ENCODE data around the gene PRR14L.
"Not testable (repeated sequence)": the region's sequence is repeated elsewhere in the genome, so short reads cannot be mapped to it uniquely, and the experiment has no call there.

The PRR14L gene

GRCh38 chr22:31661851-31662667, 87.9 kb downstream of the PRR14L start, which contains the start of gene PISD:
Gene PISD, minus strand, starts transcription at chr22:31662215. Its CDS starts 7 bp downstream, at chr22:31662208.
- H3K4me3 ChIP-seq (ENCODE audit: low read length) = peak within 1 kb of the TSS; percentile 89
- H3K9me3 ChIP-seq (replicated peaks; ENCODE audit: insufficient read depth, low read length) = no peaks in the 10 kb centered on the region
- DNase-seq = peak; percentile 99
- peak within 1 kb of the TSS; percentile 73 for H3K9ac ChIP-seq (ENCODE audit: low read length)
- H3F3A ChIP-seq (ENCODE audit: insufficient read depth, low read length) = peaks cover 8% of the 10 kb centered on the region
- H3K4me2 ChIP-seq (ENCODE audit: low read depth, low read length) = peak within 1 kb of the TSS; percentile 95
- no peak for TF ChIP-seq EZH2phosphoT487 (IDR thresholded peaks at IDR 0.05; ENCODE audit: low read length)
- TF ChIP-seq EZH2 (optimal IDR thresholded peaks at IDR 0.05; ENCODE audit: low read depth, low read length) = no peak
- TF ChIP-seq CTCF (IDR thresholded peaks at IDR 0.05; ENCODE audit: low read length) = no peak
- H3K27me3 ChIP-seq (replicated peaks; ENCODE audit: insufficient read depth, low read length) = no peaks in the 10 kb centered on the region
- H3K9me2 ChIP-seq (replicated peaks; ENCODE audit: insufficient read depth, low read length) = no peaks in the 10 kb centered on the region
- H2AFZ ChIP-seq (ENCODE audit: low read length) = peak within 1 kb of the TSS; percentile 94
- peaks cover 48% of the 10 kb centered on the region for H3K79me2 ChIP-seq (ENCODE audit: low read length)
- 0 out of 2 replicates have a peak, but pooled peaks cover 3% of the 10 kb centered on the region for H4K20me1 ChIP-seq (ENCODE audit: insufficient read depth, low read length)
- no peaks in the 10 kb centered on the region for H3K36me3 ChIP-seq (replicated peaks; ENCODE audit: insufficient read depth, low read length)
- peaks cover 15% of the 10 kb centered on the region for H3K4me1 ChIP-seq (ENCODE audit: low read length)
- peak within 1 kb of the TSS; percentile 53 for H3K27ac ChIP-seq (ENCODE audit: low read length)

- DNase-seq = not testable (repeated sequence)
- Histone ChIP-seq H3K27ac (ENCODE audit: low read length) (peak overlapping the region; percentile 53; the same call in 1 of the 2 replicates), H3K79me2 (ENCODE audit: low read length) (peaks cover 58% of the 10 kb centered on the region)
Observed at GRCh38 chr22:31660860-31661341, 89.0 kb downstream of the PRR14L start.

GRCh38 chr22:31659246-31659645, 90.7 kb downstream of the PRR14L start:
- Histone ChIP-seq H3K27ac (ENCODE audit: low read length) (no peak overlapping the region), H3K9ac (ENCODE audit: low read length) (no peak overlapping the region), H3K36me3 (replicated peaks; ENCODE audit: insufficient read depth, low read length) (no peaks in the 10 kb centered on the region), H3K4me2 (ENCODE audit: low read depth, low read length) (no peak overlapping the region), H3K27me3 (replicated peaks; ENCODE audit: insufficient read depth, low read length) (no peaks in the 10 kb centered on the region), H4K20me1 (ENCODE audit: insufficient read depth, low read length) (0 out of 2 replicates have a peak, but pooled peaks cover 3% of the 10 kb centered on the region), H2AFZ (ENCODE audit: low read length) (no peak overlapping the region), H3K4me3 (ENCODE audit: low read length) (no peak overlapping the region), H3K9me2 (replicated peaks; ENCODE audit: insufficient read depth, low read length) (no peaks in the 10 kb centered on the region), H3K4me1 (ENCODE audit: low read length) (peaks cover 12% of the 10 kb centered on the region), H3K9me3 (replicated peaks; ENCODE audit: insufficient read depth, low read length) (no peaks in the 10 kb centered on the region), H3F3A (ENCODE audit: insufficient read depth, low read length) (peaks cover 5% of the 10 kb centered on the region), H3K79me2 (ENCODE audit: low read length) (peaks cover 74% of the 10 kb centered on the region)
- TF ChIP-seq CTCF (IDR thresholded peaks at IDR 0.05; ENCODE audit: low read length) (no peak), EZH2phosphoT487 (IDR thresholded peaks at IDR 0.05; ENCODE audit: low read length) (no peak), EZH2 (optimal IDR thresholded peaks at IDR 0.05; ENCODE audit: low read depth, low read length) (no peak)
- DNase-seq = no peak

More at GRCh38 chr22:31660860-31661341, 89.0 kb downstream of the PRR14L start:
- not testable (repeated sequence) for H3K9me3 ChIP-seq (replicated peaks; ENCODE audit: insufficient read depth, low read length); H4K20me1 ChIP-seq (ENCODE audit: insufficient read depth, low read length); H3K27me3 ChIP-seq (replicated peaks; ENCODE audit: insufficient read depth, low read length); H3K9me2 ChIP-seq (replicated peaks; ENCODE audit: insufficient read depth, low read length); H3K36me3 ChIP-seq (replicated peaks; ENCODE audit: insufficient read depth, low read length); H3F3A ChIP-seq (ENCODE audit: insufficient read depth, low read length)
- peaks cover 15% of the 10 kb centered on the region for H3K4me1 ChIP-seq (ENCODE audit: low read length)
- peak overlapping the region; percentile 89 for H3K4me3 ChIP-seq (ENCODE audit: low read length)
- H3K9ac ChIP-seq (ENCODE audit: low read length) = peak overlapping the region; percentile 62
- H3K4me2 ChIP-seq (ENCODE audit: low read depth, low read length) = peak overlapping the region; percentile 72
- H2AFZ ChIP-seq (ENCODE audit: low read length) = peak overlapping the region; percentile 94; the same call in 1 of the 2 replicates

All from MM.1S (cell line).